MM.1S (cell line): Measurements from ENCODE around the gene GLP1R.

Experiments
- CTCF ChIP-seq: fragments of 300-600 bp; sonication (generic); IDR thresholded peaks from 2 replicates; pipeline ENCODE4 v1.5.1; 2016; ENCODE audit warnings: antibody characterized with exemption, low read length, mixed read lengths
- EZH2phosphoT487 ChIP-seq: fragments of 300-600 bp; sonication (generic); IDR thresholded peaks from 2 replicates; pipeline ENCODE4 v1.6.1; 2018; ENCODE audit warnings: antibody characterized with exemption, low read length

DNA sequence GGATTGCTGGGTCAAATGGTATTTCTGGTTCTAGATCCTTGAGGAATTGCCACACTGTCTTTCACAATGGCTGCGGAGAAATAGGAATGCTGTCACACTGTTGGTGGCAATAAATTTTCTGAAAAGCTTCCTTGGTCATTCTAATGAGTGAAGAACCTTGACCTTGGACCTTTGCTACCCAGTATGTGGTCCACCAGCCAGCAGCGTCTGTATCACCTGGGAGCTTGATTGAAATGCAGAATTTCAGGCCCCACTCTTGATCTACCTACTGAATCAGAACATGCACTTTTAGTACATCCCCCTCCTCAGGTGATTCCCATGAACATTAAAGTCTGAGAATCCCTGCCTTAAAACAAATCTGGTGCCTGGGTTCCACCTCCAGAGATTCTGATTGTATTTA lies 27.5 kb upstream of the GLP1R start:
- TF ChIP-seq CTCF: no peak
- TF ChIP-seq EZH2phosphoT487: no peak
